ENCODE measurements around the gene ELF3. TPM values are rescaled to one million over a fixed set of nuclear protein-coding genes. Genes with fewer than 3 reads are reported as not detected.

ELF3 gene
- total RNA-seq, 2 experiments from 2014 or later = 0.09 to 0.44 TPM

DNA sequence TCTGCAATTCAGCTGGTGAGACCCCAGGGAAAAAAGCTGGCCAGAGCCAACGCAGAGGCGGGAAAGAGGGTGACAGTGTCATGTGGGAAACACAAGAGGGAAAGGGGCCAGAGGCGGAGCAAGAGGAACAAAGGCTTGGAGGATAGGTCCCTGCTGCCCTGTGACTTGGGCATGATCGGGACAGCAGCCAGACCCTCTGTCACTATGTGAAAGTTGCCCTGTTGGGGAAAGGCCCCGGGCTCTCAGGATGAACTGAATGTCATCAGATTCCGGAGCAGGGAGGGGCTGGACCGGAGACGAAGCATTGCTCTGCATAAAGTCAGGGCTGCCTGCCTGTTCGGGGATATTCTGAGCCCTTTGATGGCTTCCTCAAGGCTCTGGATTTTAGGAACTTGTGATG is 5.7 kb upstream of the ELF3 start:
- CTCF ChIA-PET (ENCODE audit: unreplicated experiment) = no interaction called here
- no peak overlapping the region for H3K4me3 ChIP-seq (ENCODE audit: low read depth, low read length, poor library complexity, severe bottlenecking)
- no peak overlapping the region for H3K27ac ChIP-seq (ENCODE audit: low read depth, low read length, poor library complexity, severe bottlenecking)
- H2AFZ ChIP-seq (ENCODE audit: low read length) = no peak overlapping the region
- no peak overlapping the region for H3K4me2 ChIP-seq (ENCODE audit: low read length)
- BruUV-seq (replicated peaks) = no TSS peak
- POLR2A ChIA-PET = interaction anchor here (0.6 kb wide), 1 partner anchor 233 kb away, joined by 4 read pairs; no protein-coding TSS in a partner anchor
- H3K9me3 ChIP-seq (ENCODE audit: low read length) = no peaks in the 10 kb centered on the region
- peaks cover 1% of the 10 kb centered on the region for H3K4me1 ChIP-seq (ENCODE audit: insufficient read depth, low read length, poor library complexity, severe bottlenecking)
- intact Hi-C loops (cut with micrococcal nuclease; ENCODE audit: unreplicated experiment) = no loop called here
- TF ChIP-seq, protein P1, sequence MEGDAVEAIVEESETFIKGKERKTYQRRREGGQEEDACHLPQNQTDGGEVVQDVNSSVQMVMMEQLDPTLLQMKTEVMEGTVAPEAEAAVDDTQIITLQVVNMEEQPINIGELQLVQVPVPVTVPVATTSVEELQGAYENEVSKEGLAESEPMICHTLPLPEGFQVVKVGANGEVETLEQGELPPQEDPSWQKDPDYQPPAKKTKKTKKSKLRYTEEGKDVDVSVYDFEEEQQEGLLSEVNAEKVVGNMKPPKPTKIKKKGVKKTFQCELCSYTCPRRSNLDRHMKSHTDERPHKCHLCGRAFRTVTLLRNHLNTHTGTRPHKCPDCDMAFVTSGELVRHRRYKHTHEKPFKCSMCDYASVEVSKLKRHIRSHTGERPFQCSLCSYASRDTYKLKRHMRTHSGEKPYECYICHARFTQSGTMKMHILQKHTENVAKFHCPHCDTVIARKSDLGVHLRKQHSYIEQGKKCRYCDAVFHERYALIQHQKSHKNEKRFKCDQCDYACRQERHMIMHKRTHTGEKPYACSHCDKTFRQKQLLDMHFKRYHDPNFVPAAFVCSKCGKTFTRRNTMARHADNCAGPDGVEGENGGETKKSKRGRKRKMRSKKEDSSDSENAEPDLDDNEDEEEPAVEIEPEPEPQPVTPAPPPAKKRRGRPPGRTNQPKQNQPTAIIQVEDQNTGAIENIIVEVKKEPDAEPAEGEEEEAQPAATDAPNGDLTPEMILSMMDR (conservative IDR thresholded peaks at IDR 0.05; ENCODE audit: low read length) = no peak
- no peak for TF ChIP-seq EZH2phosphoT487 (IDR thresholded peaks at IDR 0.05; ENCODE audit: borderline replicate concordance, low read depth, low read length)
- H3K79me2 ChIP-seq (ENCODE audit: insufficient read depth, low read depth, low read length) = no peaks in the 10 kb centered on the region
- DNase-seq (ENCODE audit: low spot score) = no peak
- no peaks in the 10 kb centered on the region for H3K36me3 ChIP-seq (ENCODE audit: insufficient read depth, low read length)
- H3K9me2 ChIP-seq (ENCODE audit: insufficient read depth, low read length) = no peaks in the 10 kb centered on the region
- no peaks in the 10 kb centered on the region for H4K20me1 ChIP-seq (ENCODE audit: insufficient read depth, low read length)

DNA sequence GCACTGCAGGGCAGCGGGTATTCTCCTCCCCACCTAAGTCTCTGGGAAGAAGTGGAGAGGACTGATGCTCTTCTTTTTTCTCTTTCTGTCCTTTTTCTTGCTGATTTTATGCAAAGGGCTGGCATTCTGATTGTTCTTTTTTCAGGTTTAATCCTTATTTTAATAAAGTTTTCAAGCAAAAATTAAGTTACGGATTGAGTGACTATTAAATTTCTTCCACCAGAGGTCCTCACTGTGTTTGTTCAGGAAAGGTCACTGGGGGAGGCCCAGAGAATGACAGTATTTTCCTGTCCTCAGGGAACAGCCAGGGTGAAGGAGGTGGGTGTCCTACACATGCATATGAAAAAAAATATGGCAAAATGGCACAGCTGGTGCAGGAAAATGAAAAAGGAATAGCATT is 4.4 kb upstream of the ELF3 start:
- ChIA-PET POLR2A (no interaction called here), CTCF (ENCODE audit: unreplicated experiment) (no interaction called here)
- Histone ChIP-seq H2AFZ (ENCODE audit: low read length) (no peak overlapping the region), H3K9me2 (ENCODE audit: insufficient read depth, low read length) (no peaks in the 10 kb centered on the region), H3K36me3 (ENCODE audit: insufficient read depth, low read length) (no peaks in the 10 kb centered on the region), H3K27ac (ENCODE audit: low read depth, low read length, poor library complexity, severe bottlenecking) (no peak overlapping the region), H3K4me1 (ENCODE audit: insufficient read depth, low read length, poor library complexity, severe bottlenecking) (peaks cover 9% of the 10 kb centered on the region), H3K9me3 (ENCODE audit: low read length) (no peaks in the 10 kb centered on the region), H3K4me3 (ENCODE audit: low read depth, low read length, poor library complexity, severe bottlenecking) (no peak overlapping the region), H4K20me1 (ENCODE audit: insufficient read depth, low read length) (no peaks in the 10 kb centered on the region), H3K4me2 (ENCODE audit: low read length) (no peak overlapping the region), H3K79me2 (ENCODE audit: insufficient read depth, low read depth, low read length) (no peaks in the 10 kb centered on the region)
- BruUV-seq (replicated peaks) = no TSS peak
- no peak for DNase-seq (ENCODE audit: low spot score)
- TF ChIP-seq, protein P1 (conservative IDR thresholded peaks at IDR 0.05; ENCODE audit: low read length) = peak; percentile 54; the same call in 1 of the 2 replicates
- TF ChIP-seq EZH2phosphoT487 (IDR thresholded peaks at IDR 0.05; ENCODE audit: borderline replicate concordance, low read depth, low read length) = no peak
- intact Hi-C loops (cut with micrococcal nuclease; ENCODE audit: unreplicated experiment) = no loop called here

DNA sequence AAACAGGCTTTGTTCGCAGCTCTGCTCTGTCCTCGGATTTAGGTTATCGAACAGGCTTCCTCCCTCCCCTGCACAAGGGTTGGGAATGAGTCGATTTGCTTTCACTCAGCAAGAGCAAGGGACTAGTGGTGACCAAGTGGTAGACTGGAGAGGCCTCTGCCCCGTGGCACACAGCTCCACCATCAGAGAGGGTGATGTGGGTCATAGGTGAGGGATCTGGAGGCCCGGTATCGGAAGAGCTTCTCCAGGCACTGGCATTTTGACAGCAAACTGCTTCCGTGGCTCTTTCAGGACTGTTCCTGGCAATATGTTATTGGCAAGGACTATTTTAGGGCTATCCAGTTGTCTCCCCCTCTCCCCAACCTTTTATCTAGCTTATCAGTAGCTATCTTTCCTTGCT is 3.1 kb upstream of the ELF3 start:
- TF ChIP-seq, protein P1 (conservative IDR thresholded peaks at IDR 0.05; ENCODE audit: low read length) = no peak
- no peak for TF ChIP-seq EZH2phosphoT487 (IDR thresholded peaks at IDR 0.05; ENCODE audit: borderline replicate concordance, low read depth, low read length)
- BruUV-seq (replicated peaks) = no TSS peak
- no peak overlapping the region for H3K4me2 ChIP-seq (ENCODE audit: low read length)
- no peak for DNase-seq (ENCODE audit: low spot score)
- H3K9me3 ChIP-seq (ENCODE audit: low read length) = no peaks in the 10 kb centered on the region
- H3K4me3 ChIP-seq (ENCODE audit: low read depth, low read length, poor library complexity, severe bottlenecking) = no peak overlapping the region
- intact Hi-C loops (cut with micrococcal nuclease; ENCODE audit: unreplicated experiment) = no loop called here
- no peaks in the 10 kb centered on the region for H4K20me1 ChIP-seq (ENCODE audit: insufficient read depth, low read length)
- no peaks in the 10 kb centered on the region for H3K36me3 ChIP-seq (ENCODE audit: insufficient read depth, low read length)
- ChIA-PET CTCF (ENCODE audit: unreplicated experiment) (interaction anchor here (0.6 kb wide), 1 partner anchor 22 kb away, joined by 3 read pairs; no protein-coding TSS in a partner anchor), POLR2A (interaction anchor here (0.6 kb wide), 1 partner anchor 124 kb away, joined by 3 read pairs; no protein-coding TSS in a partner anchor)
- peaks cover 9% of the 10 kb centered on the region for H3K4me1 ChIP-seq (ENCODE audit: insufficient read depth, low read length, poor library complexity, severe bottlenecking)
- no peaks in the 10 kb centered on the region for H3K9me2 ChIP-seq (ENCODE audit: insufficient read depth, low read length)
- H3K79me2 ChIP-seq (ENCODE audit: insufficient read depth, low read depth, low read length) = no peaks in the 10 kb centered on the region
- no peak overlapping the region for H3K27ac ChIP-seq (ENCODE audit: low read depth, low read length, poor library complexity, severe bottlenecking)
- H2AFZ ChIP-seq (ENCODE audit: low read length) = no peak overlapping the region
